Right renal pelvis (tissue), 4 donors: ENCODE data around the gene FETUB. TPM values are rescaled to one million over a fixed set of nuclear protein-coding genes. Genes with fewer than 3 reads are reported as not detected.

ENCODE experiments used
- DNase-seq, 4 donors: peaks; one replicate each; pipeline ENCODE4 v3.0.0-alpha.2; 2013; ENCODE audit warnings: low read depth in 4 of 4, low spot score in 3 of 4, missing footprints in 1 of 4
- polyA plus RNA-seq, 4 donors: library from polyadenylated mRNA; unstranded; fragments of 120-200 nt; gene quantifications; one replicate each; pipeline ENCODE4 v1.2.1, GENCODE V29; 2013; ENCODE audit not compliant: insufficient read length in 4 of 4

The FETUB gene
- polyA plus RNA-seq, 4 donors: 0.21 to 0.27 TPM; not detected in 2

- no peak for DNase-seq
These were observed 27.2 kb upstream of the FETUB start, which contains the start of gene AHSG for GRCh38 chr3:186612721-186613636. Gene AHSG, plus strand, starts transcription at chr3:186613060. Its CDS starts 82 bp downstream, at chr3:186613142.

DNA sequence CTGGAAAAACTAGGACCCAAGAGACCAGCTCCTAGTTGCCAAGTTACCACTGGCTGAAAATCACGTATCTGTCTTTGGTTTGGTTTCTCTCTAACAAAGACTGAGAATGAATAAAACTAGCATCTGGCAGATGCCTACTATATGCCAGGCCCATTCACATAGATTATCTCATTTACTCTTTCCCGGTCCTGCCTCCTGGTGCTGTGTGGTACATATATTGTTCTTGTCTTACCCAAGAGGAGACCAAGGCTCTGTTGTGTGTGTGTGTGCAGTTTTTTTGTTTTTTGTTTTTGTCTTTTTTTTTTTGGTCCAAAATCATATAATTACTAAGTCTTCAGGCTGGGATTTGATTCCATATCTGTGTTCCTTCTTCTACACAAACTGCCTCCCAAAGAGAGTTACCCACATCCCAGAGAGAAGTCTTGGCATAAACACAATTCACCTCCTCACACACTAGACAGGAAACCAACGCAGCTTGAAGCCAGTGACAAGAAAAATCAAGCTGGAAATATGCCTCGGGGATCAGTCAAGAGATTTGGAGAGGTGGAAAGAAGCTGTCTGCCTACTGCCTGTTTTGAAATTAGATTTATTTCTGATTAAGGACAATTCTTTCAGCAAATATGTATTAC lies 26.4 kb upstream of the FETUB start:
- no peak for DNase-seq

GRCh38 chr3:186614266-186614596 lies 26.0 kb upstream of the FETUB start:
- no peak for DNase-seq

- peak; percentile 68 to 75 (median 71) for DNase-seq
These were observed 25.4 kb upstream of the FETUB start for GRCh38 chr3:186614597-186615483.

DNA sequence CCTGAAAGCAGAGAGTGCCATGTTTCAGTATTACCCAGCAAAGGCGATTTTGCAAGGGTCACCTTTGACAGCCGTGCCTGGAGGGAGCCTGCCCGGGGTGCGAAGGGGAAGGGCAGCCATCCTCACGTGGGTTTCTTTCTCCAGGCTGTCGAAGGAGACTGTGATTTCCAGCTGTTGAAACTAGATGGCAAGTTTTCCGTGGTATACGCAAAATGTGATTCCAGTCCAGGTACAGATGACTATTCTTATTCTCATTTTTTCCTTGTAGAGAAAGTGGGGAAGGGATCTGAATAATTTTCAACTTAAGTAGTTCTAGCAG lies 23.9 kb upstream of the FETUB start:
- DNase-seq: no peak

- DNase-seq: peak; percentile 49 to 61 (median 55)
These were observed 22.9 kb upstream of the FETUB start for GRCh38 chr3:186617036-186617946.

- DNase-seq: no peak
These were observed 21.8 kb upstream of the FETUB start for GRCh38 chr3:186618318-186618938.

DNA sequence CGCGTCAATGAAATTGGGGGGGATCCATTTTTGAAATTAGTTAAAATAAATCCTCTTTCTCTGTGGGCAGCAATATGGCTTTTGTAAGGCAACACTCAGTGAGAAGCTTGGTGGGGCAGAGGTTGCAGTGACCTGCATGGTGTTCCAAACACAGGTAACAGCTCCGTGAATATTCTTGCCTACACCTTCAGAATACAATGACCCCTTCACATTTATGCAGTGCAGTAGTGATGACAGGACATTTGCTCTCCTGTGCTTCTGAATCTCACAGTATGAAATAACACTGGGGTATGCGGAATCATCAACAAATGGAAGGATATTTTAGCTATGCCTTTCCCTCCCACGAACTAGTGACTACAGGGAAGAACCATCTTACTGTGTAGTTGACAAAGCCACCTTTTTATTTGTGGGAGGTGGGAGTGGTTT lies 20.4 kb upstream of the FETUB start:
- no peak for DNase-seq

GRCh38 chr3:186620213-186621092 lies 19.7 kb upstream of the FETUB start:
- DNase-seq: no peak

DNA sequence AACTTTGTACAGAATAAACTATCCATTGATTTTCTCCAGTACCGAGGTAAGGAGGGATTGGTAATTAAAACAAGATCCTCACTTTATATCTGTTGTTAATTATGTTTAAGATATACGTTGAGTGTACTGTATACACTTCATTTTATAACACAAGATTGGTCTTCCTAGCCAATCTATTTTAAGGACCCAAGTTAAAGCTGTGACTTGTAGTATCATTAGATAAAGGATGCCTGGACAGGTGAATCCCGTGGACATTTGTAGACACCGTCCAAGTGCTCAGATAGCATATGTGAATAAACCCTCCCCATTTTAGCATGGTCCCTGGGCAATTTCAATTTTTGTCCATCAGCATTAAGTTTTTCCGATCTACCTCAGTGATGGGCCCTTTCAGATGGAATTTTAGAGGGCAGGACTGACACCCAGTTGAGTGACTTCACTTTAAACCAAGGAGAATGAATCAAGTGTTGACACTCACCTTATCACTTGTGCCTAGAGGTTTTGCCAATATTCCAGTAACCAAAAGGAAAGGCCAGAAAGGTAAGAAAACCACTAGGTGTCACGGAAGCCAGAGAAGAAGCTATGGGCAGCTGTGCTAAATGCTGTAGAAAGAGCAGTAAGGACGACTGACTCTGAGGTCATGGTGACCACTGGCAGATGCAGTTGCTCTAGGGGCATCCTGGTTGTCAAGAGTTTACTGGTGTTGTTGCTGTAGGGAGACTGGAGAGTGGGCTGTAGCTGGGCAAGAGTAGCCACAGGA lies 18.1 kb upstream of the FETUB start:
- DNase-seq: no peak

- no peak for DNase-seq
These were observed 17.4 kb upstream of the FETUB start for GRCh38 chr3:186622651-186623310.

DNA sequence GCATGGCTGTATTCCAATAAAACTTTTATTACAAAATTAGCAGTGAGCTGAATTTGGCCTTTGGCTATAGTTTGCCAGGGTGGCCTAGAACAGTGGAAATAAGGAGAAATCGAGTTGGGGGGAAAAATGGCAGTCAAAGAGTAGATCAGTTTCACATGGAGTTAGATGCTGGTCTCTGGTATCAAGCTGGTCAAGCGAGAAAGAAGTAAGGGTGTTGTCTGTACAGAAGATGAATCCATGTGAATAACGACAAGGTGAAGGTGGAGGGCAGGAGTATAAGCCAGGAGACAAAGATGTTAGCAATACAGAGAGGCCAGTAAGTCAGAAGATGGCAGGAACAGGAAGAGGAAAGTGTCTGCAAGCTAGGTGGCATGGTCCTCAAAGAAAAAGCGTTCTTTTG lies 15.6 kb upstream of the FETUB start:
- DNase-seq: no peak

DNA sequence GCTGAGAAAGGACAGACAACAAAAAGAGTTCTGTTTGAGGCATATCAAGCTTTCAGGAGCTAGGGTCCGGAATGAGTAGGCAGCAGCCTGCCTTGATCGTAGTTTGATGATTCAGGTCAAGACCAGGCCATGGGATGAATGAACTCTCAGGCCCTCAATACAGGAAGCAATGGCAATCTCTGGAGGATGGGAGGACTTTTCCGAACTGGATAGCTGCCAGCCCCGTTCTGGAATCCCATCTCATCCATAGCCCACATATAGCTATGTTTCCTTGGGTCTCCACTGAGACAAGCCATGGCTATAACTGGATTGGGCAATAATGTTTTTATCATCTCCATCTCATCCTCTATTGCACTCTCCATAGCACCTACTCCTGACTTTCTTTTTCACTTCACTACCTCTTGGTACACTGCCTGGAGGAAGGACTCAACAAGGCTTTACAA lies 14.6 kb upstream of the FETUB start:
- no peak for DNase-seq

DNA sequence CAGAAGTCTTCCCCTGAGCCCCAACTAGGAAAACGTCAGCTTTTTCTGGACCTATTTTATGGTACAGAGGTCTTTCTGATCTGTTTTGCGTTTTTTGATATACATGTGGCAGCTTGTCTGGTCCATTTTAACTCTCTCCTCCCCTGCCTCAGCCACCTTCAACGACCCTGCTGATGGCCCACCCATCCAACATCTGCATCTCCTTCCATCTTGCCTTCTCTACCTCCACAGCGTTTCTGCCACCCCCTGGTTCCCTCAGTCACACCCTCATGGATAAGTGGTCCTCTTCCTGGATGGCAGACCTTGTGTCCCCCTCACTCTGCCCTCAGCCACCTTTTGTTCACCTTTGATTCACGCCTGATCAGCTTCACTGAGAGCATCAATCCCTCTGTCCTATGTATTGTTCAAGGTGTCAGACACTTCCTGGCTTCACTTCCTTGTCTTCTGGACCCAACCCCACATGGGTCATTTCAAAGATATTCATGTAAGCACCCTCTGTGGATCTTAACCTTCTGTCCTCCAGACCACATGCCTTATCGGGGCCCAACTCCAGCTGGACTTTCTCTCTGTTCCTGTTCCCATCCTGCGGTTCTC lies 13.8 kb upstream of the FETUB start:
- no peak for DNase-seq

GRCh38 chr3:186627852-186628414 lies 12.3 kb upstream of the FETUB start:
- no peak for DNase-seq

DNA sequence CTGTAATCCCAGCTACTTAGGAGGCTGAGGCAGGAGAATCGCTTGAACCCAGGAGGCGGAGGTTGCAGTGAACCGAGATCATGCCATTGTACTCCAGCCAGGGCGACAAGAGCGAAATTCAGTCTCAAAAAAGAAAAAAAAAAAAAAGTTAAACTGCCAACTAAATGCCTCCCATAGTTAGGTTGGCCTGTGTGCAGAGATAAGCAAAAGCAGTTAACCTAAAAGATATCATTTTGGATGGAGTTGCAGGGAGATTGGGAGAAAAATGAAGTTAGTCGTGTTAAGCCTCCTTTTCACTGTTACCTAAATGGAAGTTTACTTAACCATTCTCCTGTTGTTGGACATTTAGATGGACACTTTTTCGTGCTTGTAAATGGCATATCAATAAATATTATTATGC lies 11.4 kb upstream of the FETUB start:
- DNase-seq: no peak
